ENCODE measurements around the gene CNGB1.

- TF ChIP-seq POLR2A (IDR thresholded peaks at IDR 0.05): no peak
- TF ChIP-seq CTCF (IDR thresholded peaks at IDR 0.05): no peak
Measured at GRCh38 chr16:57966986-57967385, 3.9 kb downstream of the CNGB1 start.

All from ovary (tissue), 3 donors.